Esophagus (tissue), 2 donors: ENCODE results near the gene CASTOR1. TPM values are rescaled to one million over a fixed set of nuclear protein-coding genes. Genes with fewer than 3 reads are reported as not detected.

Experiments
- H3K27ac ChIP-seq, 2 donors: one replicate each; pipeline ENCODE4 v1.5.1; 2013; ENCODE audit warnings: low read depth in 2 of 2, mild to moderate bottlenecking in 2 of 2, inconsistent platforms in 1 of 2, low read length in 1 of 2, moderate library complexity in 1 of 2
- H3K27me3 ChIP-seq, 2 donors: one replicate each; pipeline ENCODE4 v1.6.1; 2013; ENCODE audit warnings: low read length in 2 of 2, control low read depth in 1 of 2, mild to moderate bottlenecking in 1 of 2; ENCODE audit not compliant: insufficient read depth in 2 of 2, control insufficient read depth in 1 of 2
- H3K36me3 ChIP-seq, 2 donors: one replicate each; pipeline ENCODE4 v1.6.1; 2013; ENCODE audit warnings: low read length in 1 of 2; ENCODE audit not compliant: control insufficient read depth in 2 of 2, insufficient read depth in 2 of 2
- H3K4me1 ChIP-seq, 2 donors: one replicate each; pipeline ENCODE4 v1.6.1; 2013; ENCODE audit warnings: low read length in 1 of 2; ENCODE audit not compliant: control insufficient read depth in 2 of 2, insufficient read depth in 2 of 2
- H3K4me3 ChIP-seq, 2 donors: one replicate each; pipeline ENCODE4 v1.5.1; 2013; ENCODE audit warnings: low read length in 2 of 2, mild to moderate bottlenecking in 2 of 2, low read depth in 1 of 2, moderate library complexity in 1 of 2
- H3K9me3 ChIP-seq, 2 donors: one replicate each; pipeline ENCODE4 v1.6.1; 2013; ENCODE audit warnings: mild to moderate bottlenecking in 2 of 2, low read depth in 1 of 2, low read length in 1 of 2, moderate library complexity in 1 of 2; ENCODE audit not compliant: control insufficient read depth in 2 of 2, insufficient read depth in 1 of 2
- WGBS, 2 donors: extraction: QIAGEN DNeasy Blood & Tissue Kit; methylation state at CpG; one replicate each; pipeline ENCODE4 v1.1.7; 2013; 5-methylcytosine and 5-hydroxymethylcytosine counted together
- polyA plus RNA-seq, 2 donors: library from polyadenylated mRNA; stranded (reverse); fragments of 200-250 nt; gene quantifications; one replicate each; pipeline ENCODE4 v1.2.3, GENCODE V29; 2013
- donor health status: healthy with polysubstance abuse.
- donor health status: Bipolar disorder and iron deficiency.

Gene CASTOR1
- polyA plus RNA-seq, 2 donors: 29.7 to 39.3 TPM

- H3K27ac ChIP-seq: peak overlapping the region in 1 of 2 donors; percentile 40
- WGBS, 2 donors: 50 to 61% methylated on average over 4 of the region's 4 CpGs
Observed at GRCh38 chr22:30262112-30262511, 27.2 kb downstream of the CASTOR1 start.

GRCh38 chr22:30261134-30261533 is 28.2 kb downstream of the CASTOR1 start:
- Histone ChIP-seq H3K4me1 (peaks cover 0 to 11% of the 10 kb centered on the region in 2 donors), H3K4me3 (no peak overlapping the region), H3K27ac (no peak overlapping the region), H3K9me3 (no peaks in the 10 kb centered on the region), H3K27me3 (no peaks in the 10 kb centered on the region), H3K36me3 (no peaks in the 10 kb centered on the region)
- 83 to 86% methylated on average over 8 of the region's 8 CpGs for WGBS, 2 donors

More at GRCh38 chr22:30262112-30262511, 27.2 kb downstream of the CASTOR1 start:
- no peaks in the 10 kb centered on the region for H3K9me3 ChIP-seq
- H3K27me3 ChIP-seq: no peaks in the 10 kb centered on the region
- H3K4me3 ChIP-seq: no peak overlapping the region
- H3K4me1 ChIP-seq: peaks cover 0 to 11% of the 10 kb centered on the region in 2 donors
- H3K36me3 ChIP-seq: no peaks in the 10 kb centered on the region

GRCh38 chr22:30260682-30261081 is 28.6 kb downstream of the CASTOR1 start:
- H3K27me3 ChIP-seq: no peaks in the 10 kb centered on the region
- 87 to 90% methylated on average over 8 of the region's 8 CpGs for WGBS, 2 donors
- H3K27ac ChIP-seq: no peak overlapping the region
- H3K4me1 ChIP-seq: peaks cover 0 to 11% of the 10 kb centered on the region in 2 donors
- H3K36me3 ChIP-seq: no peaks in the 10 kb centered on the region
- H3K4me3 ChIP-seq: no peak overlapping the region
- H3K9me3 ChIP-seq: no peaks in the 10 kb centered on the region

- 90 to 91% methylated on average over 9 to 11 of the region's 11 CpGs for WGBS, 2 donors
- no peak overlapping the region for H3K4me3 ChIP-seq
- H3K27ac ChIP-seq: no peak overlapping the region
- peaks cover 0 to 11% of the 10 kb centered on the region in 2 donors for H3K4me1 ChIP-seq
- no peaks in the 10 kb centered on the region for H3K36me3 ChIP-seq
- no peaks in the 10 kb centered on the region for H3K27me3 ChIP-seq
- H3K9me3 ChIP-seq: no peaks in the 10 kb centered on the region
Observed at GRCh38 chr22:30260276-30260675, 29.0 kb downstream of the CASTOR1 start.

- Histone ChIP-seq H3K9me3 (no peaks in the 10 kb centered on the region), H3K36me3 (no peaks in the 10 kb centered on the region), H3K4me3 (no peak overlapping the region), H3K27ac (no peak overlapping the region), H3K27me3 (no peaks in the 10 kb centered on the region), H3K4me1 (peaks cover 4 to 12% of the 10 kb centered on the region in 2 donors)
- WGBS, 2 donors: 76% methylated on average over 6 of the region's 6 CpGs
Observed at GRCh38 chr22:30254314-30254713, 35.0 kb downstream of the CASTOR1 start.

GRCh38 chr22:30253205-30253852 is 36.0 kb downstream of the CASTOR1 start:
- no peaks in the 10 kb centered on the region for H3K9me3 ChIP-seq
- peak overlapping the region; percentile 4 to 27 for H3K27ac ChIP-seq
- peaks cover 4 to 12% of the 10 kb centered on the region in 2 donors for H3K4me1 ChIP-seq
- no peaks in the 10 kb centered on the region for H3K27me3 ChIP-seq
- no peaks in the 10 kb centered on the region for H3K36me3 ChIP-seq
- no peak overlapping the region for H3K4me3 ChIP-seq
- 17 to 24% methylated on average over 21 to 22 of the region's 22 CpGs for WGBS, 2 donors

GRCh38 chr22:30252411-30253204 is 36.7 kb downstream of the CASTOR1 start:
- Histone ChIP-seq H3K4me3 (no peak overlapping the region), H3K9me3 (no peaks in the 10 kb centered on the region), H3K27ac (peak overlapping the region; percentile 29 to 32), H3K27me3 (no peaks in the 10 kb centered on the region), H3K36me3 (no peaks in the 10 kb centered on the region), H3K4me1 (peaks cover 4 to 12% of the 10 kb centered on the region in 2 donors)
- WGBS, 2 donors: 40 to 51% methylated on average over 16 to 22 of the region's 22 CpGs

GRCh38 chr22:30251711-30252110 is 37.6 kb downstream of the CASTOR1 start:
- Histone ChIP-seq H3K36me3 (no peaks in the 10 kb centered on the region), H3K4me3 (no peak overlapping the region), H3K4me1 (peaks cover 4 to 12% of the 10 kb centered on the region in 2 donors), H3K27me3 (no peaks in the 10 kb centered on the region), H3K9me3 (no peaks in the 10 kb centered on the region), H3K27ac (no peak overlapping the region)
- 63 to 66% methylated on average over 10 of the region's 10 CpGs for WGBS, 2 donors

GRCh38 chr22:30250661-30251267 is 38.5 kb downstream of the CASTOR1 start:
- WGBS, 2 donors: 42 to 46% methylated on average over 12 of the region's 12 CpGs
- H3K9me3 ChIP-seq: no peaks in the 10 kb centered on the region
- no peaks in the 10 kb centered on the region for H3K27me3 ChIP-seq
- H3K36me3 ChIP-seq: no peaks in the 10 kb centered on the region
- H3K27ac ChIP-seq: no peak overlapping the region
- H3K4me3 ChIP-seq: no peak overlapping the region
- H3K4me1 ChIP-seq: peaks cover 4 to 12% of the 10 kb centered on the region in 2 donors
